Hindlimb muscle (tissue), 1 donor: ENCODE measurements around the gene DNAH12. TPM values are rescaled to one million over a fixed set of nuclear protein-coding genes. Genes with fewer than 3 reads are reported as not detected.
"Not testable (repeated sequence)": the region's sequence is repeated elsewhere in the genome, so short reads cannot be mapped to it uniquely, and the experiment has no call there.

Experiments
- DNase-seq: peaks from one replicate; pipeline ENCODE4 v3.0.0-alpha.2; 2013
- polyA plus RNA-seq: library from polyadenylated mRNA; unstranded; fragments of 120-200 nt; gene quantifications from one replicate; pipeline ENCODE4 v1.2.1, GENCODE V29; 2013; ENCODE audit not compliant: insufficient read length

Gene DNAH12
- polyA plus RNA-seq, 1 donor, result 0.50 TPM

DNA sequence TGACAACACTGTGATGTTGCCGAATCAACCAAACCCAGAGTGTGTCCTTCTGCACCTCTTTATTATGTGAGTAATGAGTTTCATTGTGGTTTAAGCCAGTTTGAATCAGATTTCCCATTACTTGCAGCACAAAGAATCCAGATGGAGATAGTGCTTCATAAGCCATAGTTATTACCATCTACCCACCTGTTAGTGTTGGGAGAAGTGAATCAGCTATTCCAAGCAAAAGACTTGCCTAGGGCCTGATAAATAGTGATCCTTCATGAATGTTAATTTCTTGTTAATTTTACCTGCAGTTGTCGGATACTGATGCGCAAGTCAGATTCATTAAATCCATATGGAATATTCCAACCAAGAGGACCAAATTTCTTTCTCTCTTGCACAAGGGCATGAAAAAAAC lies 229.9 kb downstream of the DNAH12 start:
- DNase-seq, result no peak

DNA sequence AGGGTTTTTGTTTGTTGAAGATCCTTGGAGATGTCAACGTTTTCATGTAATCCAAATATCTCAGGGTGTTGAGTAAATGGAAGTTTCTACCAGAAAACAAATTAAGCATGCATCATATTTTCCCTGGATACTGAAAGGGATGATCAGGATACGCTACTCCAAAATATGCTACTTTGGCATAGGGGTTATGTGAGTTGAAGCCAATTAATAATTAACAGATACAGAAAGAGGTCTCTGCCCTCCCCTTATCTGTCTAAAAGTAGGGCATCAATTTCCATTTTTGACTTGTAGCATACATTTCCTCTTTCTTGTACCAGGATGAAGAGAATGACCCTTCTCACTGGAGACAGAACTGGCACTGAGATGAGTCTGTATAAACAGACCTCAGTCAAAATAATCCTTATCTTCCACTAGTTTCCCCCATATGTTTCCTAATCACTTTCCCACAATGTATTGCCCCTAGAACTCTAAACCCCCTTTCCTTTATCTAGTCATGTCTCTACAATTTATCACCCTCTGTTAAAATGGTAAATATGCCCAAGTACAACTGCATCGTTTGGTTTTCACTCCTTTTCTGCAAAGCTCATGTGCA lies 234.3 kb downstream of the DNAH12 start:
- no peak for DNase-seq

DNA sequence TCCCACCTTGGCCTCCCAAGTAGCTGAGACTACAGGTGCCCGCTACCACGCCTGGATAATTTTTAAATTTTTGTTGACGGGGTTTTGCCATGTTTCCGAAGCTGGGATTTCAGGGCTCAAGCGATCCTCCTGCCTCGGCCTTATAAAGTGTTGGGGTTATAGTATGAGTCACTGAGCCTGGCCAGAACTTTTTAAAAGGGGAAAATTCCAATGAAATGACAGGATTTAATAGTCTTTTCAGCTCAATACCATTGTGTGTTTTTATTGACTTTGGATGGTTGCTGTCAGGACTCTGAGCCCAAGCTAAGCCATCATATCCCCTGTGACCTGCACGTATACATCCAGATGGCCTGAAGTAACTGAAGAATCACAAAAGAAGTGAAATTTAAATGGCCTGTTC lies 240.6 kb downstream of the DNAH12 start:
- DNase-seq, result not testable (repeated sequence)

DNA sequence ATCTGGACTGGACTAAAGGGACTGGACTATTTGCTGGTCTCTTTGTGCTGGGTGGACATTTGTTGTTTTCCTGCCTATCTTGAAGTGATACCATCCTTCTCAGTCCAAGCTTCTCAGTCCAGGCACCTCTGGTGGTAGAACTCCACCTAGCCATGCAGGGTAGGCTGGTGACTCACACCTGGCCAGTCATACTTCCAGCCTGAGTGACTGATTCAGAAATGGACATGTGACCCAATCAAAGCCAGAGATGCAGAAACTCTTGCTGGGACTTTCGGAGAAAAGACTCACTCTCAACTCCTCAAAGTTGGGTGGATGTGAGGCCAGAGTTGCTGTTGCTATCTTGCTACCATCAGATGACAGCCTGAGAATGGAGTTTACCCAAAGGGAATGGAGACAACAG lies 246.1 kb downstream of the DNAH12 start:
- no peak for DNase-seq

DNA sequence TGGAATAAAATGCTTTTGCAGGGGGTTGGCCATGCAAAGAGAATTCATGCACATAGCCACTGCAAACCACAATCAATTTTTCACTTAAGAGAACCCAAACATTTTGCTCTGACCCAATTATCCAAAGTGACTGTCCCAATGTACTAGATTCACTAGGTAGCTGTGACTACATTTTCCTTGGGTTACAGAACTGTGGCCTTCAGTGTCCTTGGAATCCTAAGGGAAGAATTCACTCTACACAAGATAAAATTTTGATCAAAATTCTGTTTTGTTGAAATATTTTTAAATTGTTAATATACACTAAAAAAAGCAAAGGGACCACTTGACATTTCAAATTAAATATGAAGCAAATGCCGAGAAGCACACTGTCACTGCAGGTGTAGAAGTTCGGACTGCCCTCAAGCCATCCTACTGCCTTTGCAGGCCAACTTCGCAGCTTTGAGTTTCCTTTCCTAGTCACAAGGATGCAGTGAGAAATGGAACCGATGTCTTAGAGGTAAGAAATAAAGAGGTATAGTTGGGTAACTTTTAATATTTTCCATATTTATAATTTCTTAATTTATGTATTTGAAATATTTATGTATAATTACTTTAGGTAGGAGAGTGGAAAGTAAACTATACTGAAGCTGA lies 251.1 kb downstream of the DNAH12 start:
- DNase-seq, result no peak

DNA sequence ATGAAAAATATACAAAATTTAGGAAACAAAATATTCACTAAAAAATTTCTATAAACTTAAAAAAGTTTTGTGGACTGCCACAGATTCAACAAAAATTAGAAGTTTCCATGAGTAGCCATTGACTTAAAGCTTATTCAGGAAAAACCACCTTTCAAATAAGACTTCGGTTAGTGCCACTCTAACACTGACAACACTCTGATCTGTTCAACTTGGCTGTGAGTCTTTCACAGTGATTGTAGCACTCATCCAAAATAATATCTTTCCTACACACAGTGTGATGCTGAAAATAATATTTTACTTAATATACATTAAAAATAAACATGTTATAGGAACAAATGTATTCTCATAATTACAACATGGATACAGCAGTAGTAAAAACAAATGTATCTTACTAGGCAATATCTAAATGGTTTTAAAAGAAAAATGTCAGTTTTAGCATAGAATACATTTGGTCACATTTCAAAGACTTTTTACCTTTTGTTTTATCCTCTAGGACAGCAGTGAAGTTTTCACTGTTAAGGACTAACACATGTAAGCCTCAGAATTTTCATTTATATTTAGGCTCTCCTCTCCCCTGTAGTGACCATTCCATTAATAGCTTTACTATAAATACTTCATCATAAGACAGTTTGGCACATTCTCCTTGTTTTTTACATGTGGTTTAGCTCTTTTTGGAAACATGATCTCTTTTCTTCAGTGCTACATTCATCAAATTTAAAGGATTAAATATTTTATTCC lies 251.8 kb downstream of the DNAH12 start, which contains the start of gene ASB14:
ASB14 (minus strand) TSS at position 527 of the 738 bp plus-strand sequence. CDS start 652 bp downstream, outside the sequence.
- DNase-seq, result no peak

DNA sequence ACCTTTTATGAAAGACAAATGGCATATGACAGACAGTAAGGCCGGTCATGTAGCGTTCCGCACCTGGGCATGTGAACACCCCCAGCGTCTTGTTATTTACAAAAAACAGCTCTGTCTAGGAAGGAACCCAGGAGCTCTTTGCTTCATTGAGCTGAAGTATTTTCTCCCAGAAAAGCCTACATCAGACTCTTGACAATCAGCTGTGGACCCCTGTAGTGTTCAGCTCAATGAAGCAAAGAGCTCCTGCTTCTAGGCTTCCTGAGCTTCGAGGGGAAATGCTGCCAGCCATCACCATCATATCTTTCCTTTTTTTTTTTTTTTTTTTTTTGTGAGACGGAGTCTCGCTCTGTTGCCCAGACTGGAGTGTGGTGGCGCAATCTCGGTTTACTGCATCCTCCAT lies 255.7 kb downstream of the DNAH12 start:
- no peak for DNase-seq

DNA sequence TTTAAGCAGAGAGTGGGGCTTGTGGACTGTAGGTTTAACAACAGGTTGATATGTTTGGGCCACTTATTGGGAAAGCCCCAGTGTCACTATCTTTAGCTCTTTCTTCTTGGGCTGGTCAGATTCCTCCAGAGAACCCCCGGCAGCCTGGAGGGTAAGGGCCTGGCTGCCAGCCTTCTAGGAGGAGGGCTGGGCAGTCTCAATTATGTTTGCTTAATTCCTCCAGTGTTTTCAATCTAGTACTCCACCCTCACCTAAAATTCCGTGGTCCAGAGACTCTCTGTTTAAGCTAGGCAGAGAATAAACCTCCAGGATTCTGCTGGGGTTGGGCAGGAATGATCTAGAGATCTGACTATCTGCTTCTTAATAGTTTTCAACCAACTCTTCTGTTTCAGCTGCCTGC lies 256.9 kb downstream of the DNAH12 start:
- no peak for DNase-seq

DNA sequence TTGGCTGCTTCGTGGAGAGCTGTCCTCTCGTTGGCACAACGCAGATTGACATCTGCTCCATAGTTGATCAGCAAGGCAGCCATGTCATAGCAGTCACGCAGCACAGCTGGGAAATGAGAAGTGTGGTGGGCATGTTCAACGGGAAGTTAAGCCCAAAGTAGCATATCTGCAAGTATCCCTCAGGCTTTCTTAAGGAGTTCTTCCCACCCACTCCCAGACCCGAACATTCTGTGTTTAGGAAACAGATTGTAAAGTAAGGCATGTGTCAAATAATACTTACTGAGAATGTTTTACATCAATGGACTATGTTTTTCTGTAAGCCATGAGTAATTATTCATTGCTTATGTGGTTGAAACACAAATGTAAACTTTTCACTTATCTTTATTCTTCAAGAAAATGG lies 260.8 kb downstream of the DNAH12 start:
- DNase-seq, result no peak

DNA sequence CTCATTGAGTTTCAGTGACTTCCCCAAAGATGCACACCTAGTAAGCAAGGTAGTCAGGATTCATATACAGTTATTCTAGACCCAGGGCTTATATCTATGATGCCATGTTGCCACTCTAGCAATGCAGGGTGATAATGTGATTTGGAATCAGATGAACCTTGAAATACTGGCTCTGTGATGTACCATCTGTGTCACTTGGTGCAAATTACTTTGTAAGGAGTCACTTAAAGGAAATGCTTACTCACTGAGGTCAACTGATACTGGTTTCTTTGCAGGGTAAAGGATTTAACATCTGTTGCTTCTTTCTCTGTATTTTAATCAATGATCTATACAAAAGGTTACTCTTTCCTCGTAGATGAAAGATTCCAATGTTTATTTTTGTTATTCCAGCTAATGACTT lies 262.4 kb downstream of the DNAH12 start:
- DNase-seq, result no peak

DNA sequence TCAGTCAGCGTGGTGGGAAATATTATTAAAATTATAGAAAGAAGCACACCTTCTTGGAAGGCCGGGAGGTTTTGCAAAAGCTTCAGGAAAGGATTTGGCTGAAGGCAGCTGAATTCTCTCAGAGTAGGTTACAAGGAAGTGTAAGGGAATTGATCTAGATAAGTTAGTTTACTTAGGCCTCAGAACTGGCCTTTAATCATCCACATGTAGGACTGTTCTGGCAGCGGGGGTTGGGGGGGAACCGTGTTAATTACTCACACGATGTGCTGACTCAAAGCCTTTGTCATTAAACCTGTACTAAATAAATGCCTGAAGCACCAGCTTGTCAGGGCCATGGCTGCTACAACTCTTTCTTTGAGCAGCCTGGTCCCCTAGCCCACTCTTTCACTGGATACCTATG lies 264.5 kb downstream of the DNAH12 start:
- no peak for DNase-seq

DNA sequence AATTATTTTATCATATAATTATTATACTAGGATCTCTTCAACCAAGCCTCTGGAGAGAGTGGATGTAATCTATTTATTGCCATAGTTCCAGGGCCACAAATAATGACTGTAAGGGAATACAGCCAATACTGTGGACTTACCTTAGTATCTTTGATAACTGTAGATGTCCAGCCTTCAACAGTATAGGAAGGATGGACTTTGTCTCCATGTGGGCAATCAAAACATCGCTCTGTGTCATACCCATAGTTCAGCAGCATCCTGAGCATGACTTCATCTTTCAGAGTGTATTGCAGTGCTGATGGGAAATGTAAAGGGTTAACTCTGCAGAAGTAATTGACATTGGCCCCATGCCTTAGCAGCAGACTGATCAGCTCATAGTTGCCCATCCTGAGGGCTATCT lies 265.9 kb downstream of the DNAH12 start:
- no peak for DNase-seq

DNA sequence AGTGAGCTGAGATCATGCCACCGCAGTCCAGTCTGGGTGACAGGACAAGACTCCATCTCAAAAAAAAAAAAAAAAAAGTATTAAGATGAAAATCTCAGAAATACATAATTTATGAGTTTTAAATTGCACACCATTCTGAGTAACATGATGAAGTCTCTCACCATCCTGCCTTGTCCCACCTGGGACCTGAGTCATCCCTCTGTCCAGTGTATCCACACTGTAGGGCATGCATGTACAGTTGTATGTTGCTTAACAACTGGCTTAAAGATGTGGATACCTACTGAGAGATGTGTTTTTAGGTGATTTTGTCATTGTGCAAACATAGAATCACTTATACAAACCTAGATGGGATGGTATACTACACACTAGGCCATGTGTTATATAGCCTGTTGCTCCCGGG lies 268.8 kb downstream of the DNAH12 start:
- no peak for DNase-seq

DNA sequence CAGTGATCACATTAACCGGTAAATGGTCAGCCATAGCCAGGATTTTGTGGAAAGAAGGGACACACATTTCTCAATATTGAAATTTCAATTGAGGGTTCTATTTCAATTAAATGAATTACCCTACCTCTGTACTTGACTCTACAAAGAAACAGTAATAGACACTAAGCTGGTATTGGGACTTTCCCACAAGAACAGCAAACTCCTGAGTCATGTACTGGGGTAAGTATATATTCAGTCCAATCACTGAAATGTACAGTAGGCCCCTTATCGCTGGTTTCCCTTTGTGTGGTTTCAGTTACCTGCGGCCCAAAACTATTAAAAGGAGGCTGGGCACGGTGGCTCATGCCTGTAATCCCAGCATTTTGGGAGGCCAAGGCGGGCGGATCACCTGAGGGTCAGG lies 269.3 kb downstream of the DNAH12 start:
- DNase-seq, result no peak

DNA sequence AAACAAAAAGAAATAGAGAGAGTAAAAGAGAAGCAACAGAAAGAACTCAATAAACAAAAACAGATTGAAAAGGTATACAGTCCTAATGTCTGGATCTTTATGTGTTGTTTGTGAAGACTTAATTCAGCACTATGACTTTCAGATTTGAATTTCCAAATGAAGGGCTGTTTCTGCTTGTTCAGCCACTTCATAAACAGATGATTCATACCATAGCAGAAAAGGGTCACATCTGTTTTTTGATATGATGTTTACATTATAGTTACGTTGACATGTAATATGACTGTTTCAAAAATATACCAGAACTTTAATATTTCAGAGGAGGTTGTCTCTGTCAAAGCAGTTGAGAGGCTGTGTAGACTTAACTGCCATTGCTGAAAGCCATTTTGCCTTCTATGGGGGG lies 275.7 kb downstream of the DNAH12 start:
- no peak for DNase-seq

DNA sequence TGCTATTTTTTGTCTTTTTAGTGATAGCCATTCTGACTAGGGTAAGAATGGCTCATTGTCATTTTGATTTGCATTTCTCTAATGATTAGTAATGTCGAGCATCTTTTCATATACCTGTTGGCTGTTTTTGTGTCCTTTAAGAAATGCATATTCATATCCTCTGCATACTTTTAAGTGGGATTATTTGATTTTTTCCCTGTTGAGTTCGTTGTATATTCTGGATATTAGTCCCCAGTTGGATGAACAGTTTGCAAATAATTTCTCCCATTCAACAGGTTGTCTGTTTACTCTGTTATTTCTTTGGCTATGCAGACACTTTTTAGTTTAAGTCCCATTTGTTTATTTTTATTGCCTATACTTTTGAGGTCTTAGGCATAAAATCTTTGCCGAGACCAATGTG lies 282.2 kb downstream of the DNAH12 start:
- no peak for DNase-seq

DNA sequence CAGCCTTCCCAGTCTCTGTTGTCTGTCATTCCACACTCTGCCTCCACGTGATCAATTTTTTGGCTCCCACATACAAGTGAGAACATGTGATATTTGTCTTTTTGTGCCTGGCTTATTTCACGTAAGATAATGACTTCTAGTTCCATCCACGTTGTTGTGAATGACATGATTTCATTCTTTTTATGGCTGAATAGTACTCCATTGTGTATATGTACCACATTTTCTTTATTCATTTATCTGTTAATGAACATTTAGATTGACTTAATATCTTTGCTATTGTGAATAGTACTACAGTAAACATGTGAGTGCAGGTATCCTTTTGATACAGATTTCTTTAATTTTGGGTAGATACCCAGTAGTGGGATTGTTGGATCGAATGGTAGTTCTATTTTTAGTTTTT lies 283.0 kb downstream of the DNAH12 start:
- no peak for DNase-seq

DNA sequence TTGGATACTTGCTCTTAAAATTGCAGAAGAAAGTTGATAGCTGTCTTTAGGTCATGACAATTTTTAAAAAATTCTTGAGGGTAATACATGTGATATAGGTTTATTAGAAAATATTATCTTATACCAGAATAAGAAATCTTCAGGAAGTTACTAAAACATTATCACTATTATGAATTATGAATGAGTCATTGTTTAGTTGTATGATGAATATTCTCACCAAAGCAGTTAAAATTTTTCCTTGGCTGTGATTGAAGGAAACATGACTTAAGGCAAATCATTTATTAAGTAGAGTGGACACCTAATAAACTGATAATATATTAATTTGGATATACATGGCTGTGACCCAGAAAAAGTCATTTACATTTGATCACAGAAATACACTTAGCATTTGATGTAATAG lies 286.5 kb downstream of the DNAH12 start:
- no peak for DNase-seq

DNA sequence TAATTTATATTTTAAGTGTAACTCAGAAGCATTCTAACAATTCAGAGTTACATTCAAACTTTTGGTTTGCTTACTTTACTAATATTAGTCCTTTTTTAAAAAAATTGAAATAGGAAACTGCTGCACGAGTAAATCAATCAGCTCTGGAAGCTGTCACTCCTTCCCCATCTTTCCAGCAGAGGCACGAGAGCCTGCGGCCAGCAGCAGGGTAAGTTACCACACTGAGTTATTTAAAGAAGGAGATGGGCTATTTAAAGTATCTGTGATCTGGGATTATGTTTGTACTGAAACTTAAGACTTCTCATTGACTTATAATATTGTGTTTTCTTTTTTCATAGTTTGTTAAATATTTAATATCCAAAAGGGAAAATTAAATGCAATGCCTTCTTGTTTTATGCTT lies 287.3 kb downstream of the DNAH12 start:
- no peak for DNase-seq

DNA sequence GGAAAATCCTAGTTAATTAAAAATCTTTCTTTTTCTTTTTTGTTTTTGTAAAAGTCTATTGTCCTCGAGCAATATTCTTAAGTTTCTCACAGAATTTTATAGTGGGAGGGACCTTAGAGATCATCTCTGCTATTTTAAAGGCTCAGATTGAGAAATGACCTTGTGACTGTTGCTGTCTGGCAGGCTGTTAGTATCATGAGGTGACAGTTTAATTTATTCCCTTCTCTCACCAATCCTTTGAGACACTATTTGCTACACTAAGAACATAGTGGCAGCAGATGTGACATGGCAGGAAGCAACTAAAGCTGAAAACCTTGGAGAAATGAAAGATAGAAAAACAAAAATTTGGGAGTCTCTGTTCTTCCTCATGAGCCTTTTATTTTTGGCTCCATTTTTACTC lies 291.7 kb downstream of the DNAH12 start:
- no peak for DNase-seq

DNA sequence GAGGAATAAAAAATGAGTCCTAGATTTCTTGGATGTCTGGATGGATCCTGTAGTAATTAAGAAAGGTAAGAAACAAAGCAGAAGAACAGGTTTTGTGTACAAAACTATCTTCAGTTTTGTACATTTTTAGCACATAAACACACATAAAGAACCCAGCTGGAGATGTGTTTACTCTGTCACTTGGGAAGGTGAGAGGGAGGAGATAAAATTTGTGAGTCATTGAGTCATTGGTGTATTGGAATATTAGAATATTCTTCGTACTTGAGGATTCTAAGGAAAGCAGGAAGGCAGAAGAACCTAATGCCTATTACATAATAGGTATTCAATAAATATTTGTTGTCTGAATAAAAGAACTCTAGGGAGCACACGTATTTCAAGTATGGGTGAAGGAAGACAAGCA lies 299.2 kb downstream of the DNAH12 start:
- DNase-seq, result no peak
